Pulmonary artery endothelial cell (primary cell): Measurements from ENCODE around the gene SAMMSON. TPM values are rescaled to one million over a fixed set of nuclear protein-coding genes. Genes with fewer than 3 reads are reported as not detected.

Source experiments
- DNase-seq: peaks from one replicate; pipeline ENCODE4 v3.0.0-alpha.2; 2011; ENCODE audit warnings: low read depth, low spot score
- total RNA-seq: library from RNA; depleted of rRNA; stranded (reverse); fragments of >200 nt; gene quantifications from 2 replicates; pipeline ENCODE4 v1.2.3, GENCODE V29; 2014

The SAMMSON gene
- not detected in 2 replicates for total RNA-seq

DNA sequence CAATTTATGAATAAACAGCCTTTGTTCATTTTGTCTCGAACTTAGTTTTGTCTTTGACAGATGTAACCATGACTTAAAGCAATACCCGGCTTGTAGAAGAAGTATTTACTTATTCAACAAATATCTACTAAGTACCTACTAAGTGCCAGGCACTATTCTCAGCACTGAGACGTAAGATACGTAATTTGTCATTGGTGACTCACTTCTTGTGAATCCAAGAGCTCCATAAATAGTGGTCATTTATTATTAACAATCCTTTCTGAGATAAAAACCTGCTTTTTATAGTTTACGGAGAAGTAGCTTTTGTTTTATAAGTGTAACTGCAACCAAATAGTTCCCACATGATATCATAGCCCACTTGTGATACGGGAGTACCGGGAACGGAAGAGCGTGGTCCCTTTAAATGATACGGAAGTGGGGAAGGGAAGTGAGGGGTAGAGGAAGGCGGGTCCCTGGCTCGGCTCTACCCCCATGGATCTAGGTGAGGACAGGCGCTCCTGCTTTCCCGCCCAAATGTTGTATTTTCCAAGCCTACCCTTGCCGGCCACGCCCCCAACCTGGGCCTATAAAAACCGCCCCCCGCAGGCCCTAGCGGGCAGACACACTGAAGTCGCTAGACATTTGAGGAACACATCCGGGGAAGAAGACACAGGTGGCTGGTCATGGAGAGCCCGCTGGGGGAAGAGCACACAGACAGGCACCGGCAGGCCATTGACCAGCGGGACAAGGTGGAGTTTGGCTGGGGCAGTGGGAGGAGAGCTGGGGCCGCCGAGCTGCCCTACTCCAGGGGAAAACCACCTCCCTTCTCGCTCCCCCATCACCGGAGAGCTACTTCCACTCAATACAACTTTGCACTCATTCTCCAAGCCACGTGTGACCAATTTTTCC, at the start of gene SAMMSON:
SAMMSON (plus strand) TSS at position 594 of the 888 bp plus-strand sequence.
- no peak for DNase-seq

DNA sequence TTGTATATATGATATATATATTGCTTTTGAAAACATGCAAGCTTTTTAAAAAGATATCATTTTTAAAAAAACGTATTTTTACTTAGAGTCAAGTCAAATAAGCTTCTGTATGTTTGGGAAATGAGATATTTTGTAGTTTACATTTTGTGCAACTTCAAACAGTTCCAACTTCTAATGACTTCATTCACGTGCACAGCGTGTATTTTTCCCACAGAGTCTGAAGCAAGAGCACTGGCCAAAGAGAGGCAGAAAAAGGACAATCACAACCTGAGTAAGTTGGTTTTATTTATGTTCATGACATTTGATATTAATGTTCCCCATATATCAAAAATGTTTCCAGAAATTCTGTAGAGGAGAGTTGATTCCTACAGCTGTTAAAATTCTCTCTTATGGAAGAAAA, 47.9 kb upstream of the SAMMSON start:
- DNase-seq: no peak

DNA sequence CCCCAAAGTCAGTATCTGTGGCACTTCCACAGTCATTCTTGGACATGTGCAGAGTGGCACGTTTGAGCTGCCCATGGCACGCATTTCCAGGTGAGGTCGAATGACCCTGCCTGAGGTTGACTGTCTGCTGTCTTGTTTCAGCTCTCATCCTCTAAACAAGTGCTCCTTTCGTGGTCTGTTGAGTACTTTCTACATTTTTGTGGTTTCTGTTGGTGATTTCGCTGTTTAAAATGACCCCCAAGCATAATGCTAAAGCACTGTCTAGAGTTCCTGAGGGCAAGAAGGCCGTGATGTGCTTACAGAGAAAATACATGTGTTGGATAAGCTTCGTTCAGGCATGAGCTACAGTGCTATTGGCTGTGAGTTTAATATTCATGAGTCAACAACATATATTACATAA, 40.0 kb upstream of the SAMMSON start:
- DNase-seq: no peak

DNA sequence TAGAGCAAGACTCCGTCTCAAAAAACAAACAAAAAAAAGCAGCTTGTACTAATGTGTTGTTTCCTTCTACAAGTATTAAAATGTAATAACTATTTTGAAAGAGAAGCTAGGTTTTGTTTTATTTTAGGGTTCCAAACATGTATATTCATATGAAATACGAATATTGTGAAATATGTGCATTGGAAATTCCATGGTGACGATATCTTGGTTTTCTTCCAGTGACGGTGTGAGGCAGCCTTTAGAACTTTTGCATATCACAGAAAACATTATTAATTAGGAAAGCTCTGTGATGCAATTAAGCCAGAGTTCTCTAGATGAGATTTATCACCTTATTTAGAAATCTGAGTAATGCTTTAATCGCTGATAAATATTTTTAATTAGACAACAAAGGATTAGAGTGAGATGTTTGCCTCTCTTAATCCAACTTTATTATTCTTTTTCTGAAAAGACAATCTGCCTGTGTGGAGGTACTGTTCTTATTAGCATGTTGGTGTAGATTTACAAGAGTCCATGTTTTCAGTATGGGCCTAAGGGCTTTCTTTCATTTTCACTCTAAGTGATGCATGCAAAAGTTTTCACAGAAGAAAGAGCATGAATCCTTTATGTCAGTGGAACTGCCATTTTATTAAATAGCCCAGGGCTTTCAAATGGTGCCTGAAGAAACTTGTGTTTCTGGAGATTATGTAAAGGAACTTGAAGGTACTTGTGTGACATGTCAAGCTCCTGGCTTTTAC, 37.7 kb upstream of the SAMMSON start:
- DNase-seq: no peak

DNA sequence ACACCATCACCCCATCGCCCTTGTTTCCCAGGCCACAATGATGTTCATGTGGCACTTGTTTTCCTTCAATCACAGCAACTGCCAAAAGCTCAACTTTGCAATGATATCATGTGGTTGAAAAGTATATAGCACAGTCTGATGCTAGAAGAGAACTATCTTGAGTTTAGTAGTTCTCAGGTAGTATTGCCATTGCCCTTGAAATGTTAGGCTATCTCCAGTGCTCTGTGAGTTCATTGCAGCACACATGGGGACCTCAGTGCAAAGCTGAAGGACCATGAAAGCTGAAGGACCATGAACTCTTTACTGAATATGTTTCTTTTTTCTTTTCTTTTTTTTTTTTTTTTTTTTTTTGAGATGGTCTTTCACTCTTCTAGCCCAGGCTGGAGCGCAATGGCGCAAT, 35.9 kb upstream of the SAMMSON start:
- no peak for DNase-seq

DNA sequence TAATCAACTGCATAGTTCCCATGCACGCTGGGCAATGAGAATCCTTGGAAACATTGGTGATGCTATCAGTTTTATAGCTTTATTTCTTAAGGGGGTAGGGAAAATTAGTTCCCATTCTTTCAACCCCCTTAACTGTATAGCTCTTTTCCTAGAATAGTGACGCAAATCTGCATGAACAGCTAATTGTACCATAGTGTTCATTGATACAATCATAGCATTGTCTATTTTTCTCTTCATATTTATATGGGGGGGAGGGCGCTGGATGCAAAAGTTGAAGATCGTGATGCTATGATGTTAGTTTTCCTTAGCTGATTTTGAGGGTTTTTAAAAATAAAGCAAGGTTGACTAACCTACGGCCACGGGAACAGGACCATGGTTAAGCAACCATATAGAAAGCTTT, 32.4 kb upstream of the SAMMSON start:
- DNase-seq: no peak

DNA sequence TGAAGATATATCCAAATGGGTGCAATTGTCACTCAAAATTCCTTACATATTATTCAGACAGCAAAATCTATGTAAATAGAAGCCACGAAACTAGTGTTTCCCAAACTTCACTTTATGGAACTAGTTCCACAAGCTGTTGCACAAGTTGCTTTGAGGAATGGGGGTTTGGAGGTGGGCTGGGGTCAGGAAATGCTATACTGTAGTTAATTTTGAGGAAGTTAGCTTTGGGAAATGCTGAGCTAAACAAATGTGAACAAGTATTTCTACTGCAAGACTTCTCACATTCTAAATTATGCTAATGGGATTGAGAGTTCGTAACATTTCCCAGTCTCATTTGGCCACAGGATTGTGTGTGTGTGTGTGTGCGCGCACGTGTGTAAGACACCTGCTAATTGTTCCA, 28.7 kb upstream of the SAMMSON start:
- no peak for DNase-seq

DNA sequence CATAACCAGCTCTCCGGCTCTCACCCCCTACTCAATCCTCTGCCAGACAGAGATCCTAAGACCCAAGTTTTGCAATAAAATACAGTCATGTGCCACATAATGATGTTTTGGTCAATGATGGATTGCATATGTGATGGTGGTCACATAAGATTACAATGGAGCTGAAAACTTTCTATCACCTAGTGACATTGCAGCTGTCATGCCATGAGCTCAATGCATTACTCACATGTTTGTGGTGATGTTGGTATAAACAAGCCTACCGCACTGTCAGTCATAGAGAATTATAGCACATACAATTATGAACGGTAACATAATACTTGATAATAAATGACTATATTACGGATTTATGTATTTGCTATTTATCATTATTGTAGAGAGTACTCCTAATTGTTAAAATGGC, 26.9 kb upstream of the SAMMSON start:
- DNase-seq: no peak

DNA sequence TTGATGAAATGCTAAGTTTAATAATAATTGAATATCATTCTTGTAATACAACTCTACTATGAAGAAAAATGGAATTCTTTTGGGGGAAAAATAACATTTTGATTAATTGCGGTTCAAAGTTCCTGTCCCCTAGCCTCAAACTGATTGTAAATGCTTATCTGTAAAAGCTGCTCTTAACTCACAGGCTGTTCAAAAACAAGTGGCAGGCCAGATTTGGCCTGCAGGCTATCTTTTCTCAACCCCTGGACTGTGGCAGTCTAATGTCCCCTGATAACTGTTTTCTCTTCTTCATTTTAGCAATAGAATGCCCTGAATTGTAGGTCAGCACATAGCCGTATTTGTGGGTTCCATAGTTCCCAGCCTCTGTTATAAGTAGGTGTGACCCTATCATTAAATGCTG, 23.5 kb upstream of the SAMMSON start:
- DNase-seq: no peak

DNA sequence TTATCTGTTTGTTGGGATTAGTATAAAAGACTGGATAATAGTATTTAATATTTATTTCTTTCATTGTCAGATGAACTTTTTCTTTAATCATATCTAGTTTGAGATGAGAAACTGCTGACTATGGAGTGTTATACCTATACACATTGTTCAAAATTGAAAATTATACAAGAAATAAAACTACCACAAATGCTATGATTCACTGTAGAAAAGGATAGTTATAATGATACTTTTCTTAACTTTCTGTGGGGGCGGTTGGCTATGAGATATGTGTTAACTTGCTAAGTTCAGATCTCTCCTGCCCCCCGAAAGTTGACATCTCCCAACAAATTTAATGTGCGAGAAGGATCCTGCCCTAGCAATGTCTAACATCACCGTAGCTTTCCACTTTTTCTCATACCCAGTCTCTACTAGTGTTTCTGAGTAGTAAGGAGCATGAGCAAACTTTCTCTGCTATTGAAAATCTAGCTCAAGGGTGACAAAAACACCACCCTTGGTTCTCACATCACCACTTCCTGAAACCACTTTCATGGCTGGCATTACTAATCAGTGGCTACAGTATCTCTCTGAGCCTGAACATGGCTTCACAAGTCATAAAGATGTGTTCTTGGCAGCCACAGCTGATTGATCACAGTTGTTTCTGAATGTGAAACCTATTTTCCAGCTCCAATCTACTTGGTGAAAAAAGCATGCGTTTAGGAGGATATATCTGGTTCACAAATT, 15.8 kb upstream of the SAMMSON start:
- DNase-seq: no peak

DNA sequence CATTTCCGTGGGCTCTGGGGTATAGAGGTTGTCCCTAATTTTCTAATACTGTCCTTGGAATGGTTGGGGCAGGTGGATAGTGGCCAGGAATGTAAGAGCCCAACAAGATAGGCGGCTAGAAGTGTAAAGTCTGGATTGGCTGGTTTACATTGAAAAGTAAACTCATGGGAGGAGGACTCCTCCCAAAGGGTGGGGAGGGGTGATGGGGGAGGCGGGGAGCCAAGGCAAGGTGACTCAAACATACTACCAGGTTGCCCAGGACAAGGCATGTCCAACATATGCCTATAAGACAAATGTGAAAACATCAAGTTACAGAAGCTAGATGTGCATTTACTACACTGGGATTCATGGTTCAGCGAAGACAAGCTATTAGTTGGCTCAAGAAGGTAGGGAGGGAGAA, 14.3 kb upstream of the SAMMSON start:
- no peak for DNase-seq

DNA sequence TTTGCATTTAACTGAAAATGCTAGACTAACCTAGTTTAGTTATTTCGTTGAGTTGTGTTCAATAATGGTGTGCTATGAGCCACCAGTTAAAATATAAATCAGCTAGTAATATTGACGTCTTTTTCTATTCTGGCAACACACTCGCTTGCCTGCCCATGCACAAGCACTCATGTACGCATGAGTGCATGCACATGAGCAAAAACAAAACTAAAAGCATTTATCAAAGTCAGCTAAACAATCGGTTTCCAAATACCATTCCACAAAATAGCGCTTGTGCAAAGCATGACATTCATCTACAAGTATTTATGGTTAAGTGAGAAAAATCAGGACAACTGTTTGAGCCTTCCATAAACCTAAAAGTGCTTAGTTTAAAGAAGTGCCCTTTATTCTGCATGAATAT, 13.1 kb upstream of the SAMMSON start:
- no peak for DNase-seq

DNA sequence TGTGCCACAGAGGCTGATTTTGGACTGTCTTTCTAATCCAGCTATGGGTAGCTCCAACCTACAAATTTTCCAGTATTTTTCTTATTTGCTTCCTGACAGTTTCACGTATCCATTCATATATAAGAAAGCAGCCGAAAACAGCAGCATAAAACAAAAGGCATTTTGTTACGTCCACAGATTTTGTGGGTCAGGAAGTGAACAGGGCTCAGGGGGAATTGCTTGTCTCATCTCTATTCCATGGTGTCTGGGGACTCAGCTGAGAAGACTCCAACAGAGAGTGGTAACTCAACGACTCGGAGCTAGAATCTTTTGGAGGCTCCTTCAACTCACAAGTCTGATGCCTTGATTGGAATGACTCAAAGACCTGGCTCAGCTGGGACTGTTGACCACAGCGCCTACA, 11.7 kb upstream of the SAMMSON start:
- DNase-seq: no peak

DNA sequence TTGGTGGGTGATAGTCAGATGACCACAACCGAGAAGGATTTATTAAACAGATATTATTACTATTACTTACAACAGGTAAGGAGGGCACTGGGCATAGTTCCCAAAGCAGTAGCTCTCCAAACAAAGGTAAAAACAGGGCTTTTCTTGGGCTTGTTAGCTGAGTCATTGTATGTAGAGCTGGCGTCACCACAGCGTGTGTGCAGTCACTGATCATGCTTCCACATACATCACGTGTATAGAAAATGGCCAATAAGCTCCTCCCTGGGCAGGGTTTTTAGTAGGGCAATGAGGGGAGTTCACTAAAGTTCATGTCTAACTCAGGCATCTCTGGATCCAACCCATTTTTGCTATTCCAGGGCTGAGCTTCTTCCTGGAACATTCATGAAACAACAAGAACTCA, 5.8 kb upstream of the SAMMSON start:
- no peak for DNase-seq

DNA sequence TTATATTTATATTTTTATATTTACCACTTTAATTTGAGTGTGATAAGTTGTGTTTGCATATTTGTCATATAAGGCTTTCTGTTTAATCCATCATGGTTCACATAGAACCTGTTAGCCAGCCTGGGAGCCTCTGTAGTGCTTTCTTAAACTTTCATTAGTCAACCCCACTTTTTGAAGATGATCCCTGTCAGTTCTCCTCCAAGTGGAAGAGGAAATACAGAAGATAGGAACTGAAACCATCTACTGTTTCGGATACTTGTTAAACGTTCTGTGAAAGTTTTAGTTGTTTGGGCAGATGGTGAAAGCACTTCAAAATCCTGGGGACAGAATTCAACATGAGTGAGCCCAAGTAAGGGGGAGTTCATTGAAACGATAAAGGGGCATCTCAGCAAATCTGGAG, 4.6 kb upstream of the SAMMSON start:
- DNase-seq: no peak

DNA sequence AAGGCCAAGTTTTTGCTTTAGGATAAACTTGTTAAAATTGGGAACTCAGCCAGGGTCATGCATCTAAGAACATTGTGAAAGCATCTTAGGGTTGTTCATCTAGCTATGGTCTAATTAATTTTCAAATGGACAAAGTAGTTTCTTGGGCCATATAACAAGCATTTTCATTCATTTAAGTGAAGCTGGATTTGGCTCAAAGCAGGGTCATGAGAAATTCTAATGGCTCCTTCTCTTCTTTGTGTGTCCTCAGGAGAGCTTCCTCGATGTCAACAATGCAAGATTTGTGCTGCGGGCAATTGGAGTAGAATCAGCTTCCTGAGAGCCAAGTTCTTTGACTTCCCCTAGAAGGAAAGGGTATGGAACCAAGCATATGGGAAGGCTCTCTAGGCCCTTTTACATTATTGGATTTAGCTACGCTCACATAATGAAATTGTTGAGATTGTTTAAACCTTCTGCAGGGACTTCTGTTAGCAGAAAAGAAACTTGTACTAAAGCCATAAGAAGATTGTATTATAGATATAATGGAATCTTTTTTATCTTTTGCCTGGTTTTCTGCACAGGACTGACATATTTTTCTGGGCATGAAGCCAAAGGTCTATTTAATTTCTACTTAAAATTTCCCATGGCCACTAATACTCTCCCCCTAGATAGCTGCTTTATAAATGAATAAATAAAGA, 1.8 kb upstream of the SAMMSON start:
- no peak for DNase-seq

DNA sequence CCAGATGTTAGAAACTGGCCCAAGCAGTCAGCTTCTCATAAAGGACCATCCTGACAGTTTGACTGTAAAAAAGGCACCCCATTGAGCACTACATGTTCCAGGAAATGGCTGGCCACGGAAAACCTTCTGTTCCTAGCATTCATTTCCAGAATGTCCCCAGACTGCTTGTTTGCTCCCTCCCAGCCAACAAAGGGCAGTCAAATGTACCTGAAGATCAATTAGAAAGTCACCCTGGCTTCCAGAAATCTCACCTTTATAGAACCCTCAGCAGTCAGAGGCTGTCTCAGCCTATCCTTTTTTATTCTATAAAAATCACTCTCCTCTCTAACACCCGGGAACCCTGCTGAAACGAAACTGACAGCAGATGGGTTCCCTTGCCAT, 784 bp upstream of the SAMMSON start:
- DNase-seq: no peak

DNA sequence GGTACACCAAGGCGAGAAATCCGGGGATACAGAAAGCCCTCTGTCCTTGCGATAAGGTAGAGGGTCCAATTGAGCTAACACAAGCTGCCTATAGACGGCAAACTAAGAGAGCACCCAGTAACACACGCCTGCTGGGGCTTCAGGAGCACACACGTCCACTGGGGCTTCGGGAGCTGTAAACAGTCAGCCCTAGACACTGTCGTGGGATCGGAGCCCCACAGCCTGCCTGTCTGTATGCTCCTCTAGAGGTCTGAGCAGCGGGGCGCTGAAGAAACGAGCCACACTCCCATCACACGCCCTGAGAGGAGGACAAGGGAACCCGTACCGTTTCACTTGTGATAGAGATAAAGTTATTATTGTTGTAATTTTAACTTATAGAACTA, 486 bp downstream of the SAMMSON start:
- no peak for DNase-seq

DNA sequence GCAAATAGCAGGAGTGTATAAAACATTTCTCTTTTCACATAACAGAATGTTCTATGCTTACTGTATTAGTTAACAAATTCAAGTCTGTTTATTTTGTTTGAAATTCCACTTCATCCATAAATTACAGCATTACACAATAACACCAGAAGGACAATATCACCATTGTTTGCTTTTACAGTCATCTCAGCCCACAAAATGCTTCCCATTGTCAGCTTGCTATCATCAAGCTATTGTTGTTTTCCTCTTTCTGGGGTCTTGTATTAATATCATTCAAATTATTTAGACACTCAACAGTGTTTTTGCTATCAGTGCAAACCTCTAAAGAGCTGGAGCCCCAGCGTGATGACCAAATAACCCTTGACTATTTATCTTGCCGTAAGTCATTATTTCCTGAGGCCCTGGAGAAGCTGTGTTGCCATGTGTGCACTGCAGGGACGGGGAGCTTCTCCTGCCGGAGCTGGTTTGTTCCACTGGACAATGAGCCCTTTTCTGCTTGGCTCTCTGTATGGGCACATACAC, 1.1 kb downstream of the SAMMSON start:
- DNase-seq: no peak

DNA sequence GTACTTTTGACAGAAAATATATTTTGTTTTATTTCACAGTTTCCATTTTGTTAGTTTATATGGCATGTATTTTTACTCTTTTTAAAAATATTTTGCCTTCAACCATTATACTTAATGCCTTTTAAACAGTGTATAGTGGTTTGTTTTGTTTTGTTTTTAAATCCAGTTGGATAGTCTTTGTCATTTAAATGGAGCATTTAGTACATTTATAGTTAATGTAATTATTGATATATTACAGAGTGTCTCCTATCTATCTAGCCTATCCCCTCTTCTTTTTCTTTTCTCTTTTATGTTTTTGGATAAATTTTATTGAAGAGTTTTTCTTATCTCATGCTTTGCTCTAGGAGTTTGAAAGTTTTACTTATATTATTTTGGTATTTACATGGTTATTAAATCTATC, 3.6 kb downstream of the SAMMSON start:
- DNase-seq: no peak

DNA sequence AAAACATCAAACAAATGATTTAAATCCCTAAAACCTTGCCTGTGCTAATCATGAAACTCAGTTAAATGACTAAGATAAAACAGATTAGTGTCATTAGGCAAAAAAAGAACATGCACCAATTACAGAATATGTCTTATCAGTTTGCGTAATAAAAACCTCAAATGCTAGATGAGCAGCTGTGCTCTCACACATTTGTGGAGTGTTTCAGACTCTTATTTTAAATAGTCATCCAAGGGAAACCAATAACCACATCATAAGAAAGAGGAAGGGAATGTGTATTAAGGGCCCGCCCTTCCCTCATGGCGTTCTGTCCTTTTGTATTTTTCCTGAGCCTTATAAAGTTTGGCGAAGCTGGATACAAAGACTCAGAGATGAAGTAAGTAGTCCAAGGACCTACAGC, 6.6 kb downstream of the SAMMSON start:
- DNase-seq: no peak

DNA sequence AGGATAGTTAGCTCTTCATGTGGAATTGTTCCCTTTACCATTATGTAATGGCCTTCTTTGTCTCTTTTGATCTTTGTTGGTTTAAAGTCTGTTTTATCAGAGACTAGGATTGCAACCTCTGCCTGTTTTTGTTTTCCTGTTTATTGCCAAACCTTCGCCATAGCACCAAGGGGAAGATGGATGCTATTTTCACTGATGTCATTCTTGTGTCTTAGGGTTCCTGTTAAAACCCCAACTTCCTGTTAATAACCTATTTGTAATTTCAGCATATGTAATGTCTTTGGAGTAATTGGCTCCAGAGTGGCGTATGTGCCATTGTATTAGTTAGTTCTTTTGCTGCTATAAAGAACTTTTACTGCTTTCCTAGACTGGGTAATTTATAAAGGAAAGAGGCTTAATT, 10.8 kb downstream of the SAMMSON start:
- no peak for DNase-seq
